Coronary artery (tissue), 2 donors: ENCODE measurements around the gene TCF12.

Source experiments
- DNase-seq: peaks from one replicate; pipeline ENCODE4 v3.0.0-alpha.2; 2017; ENCODE audit warnings: low spot score
- H3K27ac ChIP-seq, 2 donors: fragments of 200-600 bp; sonication (generic); one replicate each; pipeline ENCODE4 v1.5.1; 2016 to 2019
- H3K4me3 ChIP-seq: fragments of 200-600 bp; sonication (generic); 2 replicates; pipeline ENCODE4 v1.5.1; 2016; ENCODE audit warnings: mild to moderate bottlenecking, moderate library complexity
- CTCF ChIP-seq: fragments of 200-600 bp; sonication (generic); IDR thresholded peaks from one replicate; pipeline ENCODE4 v1.5.1; 2019; ENCODE audit warnings: antibody characterized with exemption

Gene TCF12

GRCh38 chr15:57195326-57195725, 276.9 kb downstream of the TCF12 start:
- DNase-seq: no peak
- Histone ChIP-seq H3K4me3 (no peak overlapping the region), H3K27ac (no peak overlapping the region)
- TF ChIP-seq CTCF: no peak

GRCh38 chr15:57196865-57197264, 278.4 kb downstream of the TCF12 start:
- TF ChIP-seq CTCF: no peak
- DNase-seq: no peak
- Histone ChIP-seq H3K4me3 (no peak overlapping the region), H3K27ac (no peak overlapping the region)

GRCh38 chr15:57198131-57198530, 279.7 kb downstream of the TCF12 start:
- no peak for DNase-seq
- no peak overlapping the region for H3K4me3 ChIP-seq
- no peak overlapping the region for H3K27ac ChIP-seq
- TF ChIP-seq CTCF: no peak

- DNase-seq: no peak
- Histone ChIP-seq H3K27ac (no peak overlapping the region), H3K4me3 (no peak overlapping the region)
- no peak for TF ChIP-seq CTCF
Observed at GRCh38 chr15:57198654-57199291, 280.3 kb downstream of the TCF12 start.

GRCh38 chr15:57201578-57201977, 283.1 kb downstream of the TCF12 start:
- H3K4me3 ChIP-seq: no peak overlapping the region
- no peak for DNase-seq
- no peak overlapping the region for H3K27ac ChIP-seq
- TF ChIP-seq CTCF: no peak

- Histone ChIP-seq H3K27ac (no peak overlapping the region), H3K4me3 (no peak overlapping the region)
- TF ChIP-seq CTCF: no peak
- no peak for DNase-seq
Observed at GRCh38 chr15:57203906-57204305, 285.5 kb downstream of the TCF12 start.

- Histone ChIP-seq H3K4me3 (no peak overlapping the region), H3K27ac (no peak overlapping the region)
- TF ChIP-seq CTCF: no peak
- no peak for DNase-seq
Observed at GRCh38 chr15:57205027-57205855, 286.8 kb downstream of the TCF12 start.
